GM12878 (cell line): ENCODE measurements around the gene SASH3. TPM values are rescaled to one million over a fixed set of nuclear protein-coding genes. Genes with fewer than 3 reads are reported as not detected.

Experiments
- ATAC-seq: fragments of 200-7000 bp; cut with Tn5 transposase; 3 replicates; pipeline ENCODE4 v1.9.1; 2020; ENCODE audit warnings: mild to moderate bottlenecking, moderate library complexity
- BruUV-seq: library from RNA; stranded (reverse); fragments of 400-500 nt; replicated peaks from 2 replicates; lab custom pipeline; 2021; lab: Mats Ljungman, UMichigan
- CTCF ChIA-PET: fragments of 300-600 bp; sonication (Branson Sonifier 250); formaldehyde crosslinking; extraction: SDS; loops from one replicate; lab custom pipeline; 2021; ENCODE audit warnings: inconsistent platforms; lab: Yijun Ruan, JAX
- POLR2A ChIA-PET: fragments of 350-600 bp; formaldehyde crosslinking; extraction: SDS; loops from one replicate; lab custom pipeline; 2021; ENCODE audit warnings: inconsistent platforms; lab: Charles Lee
- RAD21 ChIA-PET: fragments of 300-600 bp; sonication (Branson Sonifier 250); formaldehyde crosslinking; loops from one replicate; lab custom pipeline; 2023; ENCODE audit warnings: antibody characterized with exemption; ENCODE audit not compliant: unreplicated experiment; lab: Charles Lee
- SMC1A ChIA-PET: fragments of 300-600 bp; sonication (Branson Sonifier 250); formaldehyde crosslinking; loops from one replicate; lab custom pipeline; 2023; ENCODE audit not compliant: unreplicated experiment, uncharacterized antibody; lab: Charles Lee
- DNase-seq: peaks from one replicate; pipeline ENCODE4 v3.0.0-alpha.2; 2011; ENCODE audit warnings: low read depth, low spot score
- FAIRE-seq: peaks from 3 replicates; lab custom pipeline; 2011; peaks lifted over from hg19 to GRCh38; lab: Jason Lieb, UNC
- H2AFZ ChIP-seq: 2 replicates; pipeline ENCODE4 v1.6.0; 2011; ENCODE audit warnings: low read depth, low read length, control low read depth; ENCODE audit not compliant: control insufficient read depth
- H3K27ac ChIP-seq: 2 replicates; pipeline ENCODE4 v1.5.1; 2011; ENCODE audit warnings: control low read depth; ENCODE audit not compliant: control insufficient read depth, insufficient read depth
- H3K27me3 ChIP-seq, 2 experiments: replicated peaks in 1 of 2; 2 replicates each; pipeline versions ENCODE4 v1.6.0 to v1.6.1; 2011; ENCODE audit warnings: low read length in 1 of 2; ENCODE audit not compliant: control insufficient read depth in 2 of 2, insufficient read depth in 2 of 2
- H3K36me3 ChIP-seq, 2 experiments: 2 replicates each; pipeline ENCODE4 v1.5.1; 2011; ENCODE audit warnings: low read length in 1 of 2; ENCODE audit not compliant: control insufficient read depth in 2 of 2, insufficient read depth in 2 of 2
- H3K4me1 ChIP-seq: 2 replicates; pipeline ENCODE4 v1.6.1; 2011; ENCODE audit warnings: mild to moderate bottlenecking, low read length, moderate library complexity, mixed read lengths; ENCODE audit not compliant: control insufficient read depth, insufficient read depth
- H3K4me2 ChIP-seq: 2 replicates; pipeline ENCODE4 v1.6.0; 2011; ENCODE audit warnings: control low read depth; ENCODE audit not compliant: control insufficient read depth, insufficient read depth
- H3K4me3 ChIP-seq: fragments of 200-600 bp; sonication (generic); 2 replicates; pipeline ENCODE4 v1.5.1; 2016
- H3K79me2 ChIP-seq: 2 replicates; pipeline ENCODE4 v1.6.0; 2011; ENCODE audit warnings: low read length; ENCODE audit not compliant: control insufficient read depth, insufficient read depth
- H3K9ac ChIP-seq: 2 replicates; pipeline ENCODE4 v1.8.0; 2011; ENCODE audit warnings: low read length, control low read depth, mixed read lengths; ENCODE audit not compliant: control insufficient read depth, insufficient read depth
- H3K9me3 ChIP-seq: replicated peaks from 3 replicates; pipeline ENCODE4 v1.5.1; 2011; ENCODE audit warnings: mild to moderate bottlenecking, low read length; ENCODE audit not compliant: control insufficient read depth, insufficient read depth
- H4K20me1 ChIP-seq: 2 replicates; pipeline ENCODE4 v1.6.0; 2011; ENCODE audit not compliant: control insufficient read depth, insufficient read depth
- CEBPB ChIP-seq, 2 experiments: fragments of 150-350 bp in 1 of 2; IDR thresholded peaks; 2 replicates each; pipeline ENCODE4 v1.6.1; 2012 to 2014; ENCODE audit warnings: low read depth in 2 of 2, low read length in 2 of 2, borderline replicate concordance in 1 of 2, inconsistent platforms in 1 of 2
- E2F8 ChIP-seq: fragments of 450-650 bp; IDR thresholded peaks from 2 replicates; pipeline ENCODE4 v1.6.1; 2018; ENCODE audit warnings: mild to moderate bottlenecking, low read depth, moderate library complexity; ENCODE audit not compliant: partially characterized antibody
- HDAC2 ChIP-seq: fragments of 200-600 bp; sonication (generic); IDR thresholded peaks from 2 replicates; pipeline ENCODE4 v1.6.1; 2017
- KLF5 ChIP-seq: fragments of 450-650 bp; IDR thresholded peaks from 2 replicates; pipeline ENCODE4 v1.6.1; 2014; ENCODE audit warnings: mild to moderate bottlenecking; ENCODE audit not compliant: partially characterized antibody
- MEF2A ChIP-seq: IDR thresholded peaks from 2 replicates; pipeline ENCODE4 v1.6.1; 2011; ENCODE audit warnings: low read depth, mild to moderate bottlenecking, low read length, moderate library complexity; ENCODE audit not compliant: insufficient read depth
- MXI1 ChIP-seq: fragments of 150-350 bp; IDR thresholded peaks from 2 replicates; pipeline ENCODE4 v1.6.1; 2011; ENCODE audit warnings: low read depth, mild to moderate bottlenecking, inconsistent platforms, low read length, improper control_type of control experiment
- NBN ChIP-seq: fragments of 450-650 bp; IDR thresholded peaks from 2 replicates; pipeline ENCODE4 v1.6.1; 2016
- POLR2AphosphoS2 ChIP-seq: IDR thresholded peaks from 2 replicates; pipeline ENCODE4 v1.6.1; 2011; ENCODE audit warnings: low read depth, mild to moderate bottlenecking, low read length, improper control_type of control experiment, moderate library complexity
- POLR2AphosphoS5 ChIP-seq: IDR thresholded peaks from 2 replicates; pipeline ENCODE4 v1.6.1; 2011; ENCODE audit warnings: mild to moderate bottlenecking, low read length, inconsistent platforms
- RAD21 ChIP-seq: IDR thresholded peaks from 2 replicates; pipeline ENCODE4 v1.6.1; 2011; ENCODE audit warnings: mild to moderate bottlenecking, low read depth, low read length, moderate library complexity; ENCODE audit not compliant: insufficient read depth
- RELA ChIP-seq: fragments of 450-650 bp; IDR thresholded peaks from 2 replicates; pipeline ENCODE4 v1.8.0; 2014; ENCODE audit warnings: borderline replicate concordance; ENCODE audit not compliant: partially characterized antibody
- in situ Hi-C: fragments of 300-500 bp; cut with MboI; formaldehyde crosslinking; loops from 9 replicates; pipeline ENCODE4 v1.14.3; 2018; ENCODE audit warnings: mixed read lengths
- intact Hi-C: fragments of 100-400 bp; cut with micrococcal nuclease; formaldehyde crosslinking; loops from one replicate; pipeline ENCODE4 v1.14.2; 2022; ENCODE audit not compliant: unreplicated experiment
- polyA plus RNA-seq, 11 experiments: library from polyadenylated mRNA; depleted of rRNA in 4 of 11; unstranded in 6 of 11; stranded (reverse) in 5 of 11; fragments of >200 nt; fragmentation: Nextera tagmentation in 4 of 11; fragmentation: Illumina TruSeq in 1 of 11; extraction: Ambion mirVana in 4 of 11; extraction: Trizol in 1 of 11; gene quantifications; 1 replicate in 1 of 11; 2 replicates in 10 of 11; pipeline versions ENCODE4 v1.2.1 to v1.2.3, GENCODE V29; 2011 to 2016; ENCODE audit warnings: inconsistent platforms in 2 of 11, missing spikeins in 2 of 11, low read depth in 1 of 11
- total RNA-seq, 4 experiments: library from RNA; depleted of rRNA in 3 of 4; stranded (reverse); fragments of >200 nt in 3 of 4; fragmentation: Illumina TruSeq in 1 of 4; extraction: Trizol in 1 of 4; gene quantifications; 2 replicates each; pipeline versions ENCODE4 v1.2.1 to v1.2.3, GENCODE V29; 2013 to 2021

SASH3 gene
- total and polyA plus RNA-seq, 10 of the 15 experiments (the other 5 are each of a cell fraction or from before 2014, with no cell fraction given) = 23.1 to 233 (median 160) TPM

- TF ChIP-seq CEBPB (IDR thresholded peaks at IDR 0.05; ENCODE audit: borderline replicate concordance in 1 of 2, low read depth in 2 of 2, low read length in 2 of 2) (no peak), E2F8 (no peak), NBN (no peak), POLR2AphosphoS5 (no peak), RAD21 (no peak), HDAC2 (no peak), RELA (no peak), MXI1 (no peak)
- TF ChIP-seq, all 136 proteins: peak for 0
These were observed 17.3 kb upstream of the SASH3 start (continued) for GRCh38 chrX:129762448-129762847.

- intact Hi-C loops (no loop called here), in situ Hi-C loops (no loop called here)
- Histone ChIP-seq H3K27me3 (no peaks in the 10 kb centered on the region), H3K9ac (no peak overlapping the region), H3K4me3 (no peak overlapping the region), H3K79me2 (no peaks in the 10 kb centered on the region), H4K20me1 (no peaks in the 10 kb centered on the region), H3K36me3 (no peaks in the 10 kb centered on the region), H3K4me1 (peaks cover 22% of the 10 kb centered on the region), H3K4me2 (no peak overlapping the region), H3K27ac (no peak overlapping the region), H3K9me3 (no peaks in the 10 kb centered on the region), H2AFZ (no peak overlapping the region)
- no peak for ATAC-seq
- POLR2A ChIA-PET = interaction anchor here (1.1 kb wide), 1 partner anchor 17 kb away, joined by 4 read pairs; no protein-coding TSS in a partner anchor
- CTCF ChIA-PET = interaction anchor here (1.0 to 2.4 kb wide), 4 partner anchors 9 to 60 kb away, joined by 3 to 16 read pairs (median 6); no protein-coding TSS in a partner anchor
- TF ChIP-seq KLF5 (no peak), POLR2AphosphoS2 (no peak), POLR2AphosphoS5 (no peak), MEF2A (no peak)
- no peak for DNase-seq
- FAIRE-seq = no peak
- RAD21 ChIA-PET = interaction anchor here (1.4 to 1.8 kb wide), 2 partner anchors 9 to 18 kb away, joined by 7 to 8 read pairs; no protein-coding TSS in a partner anchor
- BruUV-seq = no TSS peak
- SMC1A ChIA-PET = interaction anchor here (1.1 to 1.9 kb wide), 4 partner anchors 8 to 17 kb away, joined by 3 to 5 read pairs (median 4); no protein-coding TSS in a partner anchor
These were observed 16.1 kb upstream of the SASH3 start for GRCh38 chrX:129763666-129764065.
